Stimulated activated CD4-positive, alpha-beta T cell treated with anti-CD3 and anti-CD28 coated beads, Interleukin-2, amount 100 ng/mL, for 4 hours (primary cell): ENCODE measurements around the gene TM6SF1.
"Not testable (repeated sequence)": the region's sequence is repeated elsewhere in the genome, so short reads cannot be mapped to it uniquely, and the experiment has no call there.

Experiments
- DNase-seq: peaks from one replicate; pipeline ENCODE4 v3.0.0-alpha.2; 2020; ENCODE audit warnings: low read depth

Gene TM6SF1

GRCh38 chr15:83106994-83107840, at the start of gene TM6SF1:
Gene TM6SF1, plus strand, starts transcription at chr15:83107645. Its CDS starts 36 bp downstream, at chr15:83107681.
- DNase-seq: no peak

- DNase-seq: no peak
Measured at GRCh38 chr15:83057696-83058376, 49.6 kb upstream of the TM6SF1 start.

- no peak for DNase-seq
Measured at GRCh38 chr15:83061680-83062079, 45.8 kb upstream of the TM6SF1 start.

GRCh38 chr15:83062768-83063180, 44.7 kb upstream of the TM6SF1 start:
- DNase-seq: no peak

- DNase-seq: no peak
Measured at GRCh38 chr15:83063551-83063950, 43.9 kb upstream of the TM6SF1 start.

- no peak for DNase-seq
Measured at GRCh38 chr15:83064859-83065258, 42.6 kb upstream of the TM6SF1 start.

- DNase-seq: no peak
Measured at GRCh38 chr15:83065431-83065830, 42.0 kb upstream of the TM6SF1 start.

- DNase-seq: no peak
Measured at GRCh38 chr15:83066034-83066733, 41.3 kb upstream of the TM6SF1 start.

GRCh38 chr15:83066734-83067637, 40.5 kb upstream of the TM6SF1 start, which contains the start of gene BTBD1:
Gene BTBD1, minus strand, starts transcription at chr15:83067252. Its CDS starts 101 bp downstream, at chr15:83067151.
- peak; percentile 83 for DNase-seq

GRCh38 chr15:83067638-83067962, 39.8 kb upstream of the TM6SF1 start:
- DNase-seq: no peak

GRCh38 chr15:83068054-83068453, 39.4 kb upstream of the TM6SF1 start:
- no peak for DNase-seq

GRCh38 chr15:83069211-83069642, 38.2 kb upstream of the TM6SF1 start:
- peak; percentile 16 for DNase-seq

- no peak for DNase-seq
Measured at GRCh38 chr15:83077491-83078230, 29.8 kb upstream of the TM6SF1 start.

- no peak for DNase-seq
Measured at GRCh38 chr15:83078712-83079111, 28.7 kb upstream of the TM6SF1 start.

- DNase-seq: no peak
Measured at GRCh38 chr15:83081256-83082014, 26.0 kb upstream of the TM6SF1 start.

GRCh38 chr15:83082730-83083386, 24.6 kb upstream of the TM6SF1 start:
- DNase-seq: no peak

GRCh38 chr15:83085461-83085860, 22.0 kb upstream of the TM6SF1 start:
- DNase-seq: not testable (repeated sequence)

GRCh38 chr15:83085864-83086552, 21.4 kb upstream of the TM6SF1 start:
- DNase-seq: not testable (repeated sequence)

- DNase-seq: no peak
Measured at GRCh38 chr15:83087576-83087975, 19.9 kb upstream of the TM6SF1 start.
